ENCODE measurements around the gene TP53BP2.
A peak's percentile ranks its signal among the peaks of the same experiment; 100 is the strongest.

Gene TP53BP2

GRCh38 chr1:223783676-223784075 lies 62.1 kb downstream of the TP53BP2 start:
- TF ChIP-seq, protein P1, sequence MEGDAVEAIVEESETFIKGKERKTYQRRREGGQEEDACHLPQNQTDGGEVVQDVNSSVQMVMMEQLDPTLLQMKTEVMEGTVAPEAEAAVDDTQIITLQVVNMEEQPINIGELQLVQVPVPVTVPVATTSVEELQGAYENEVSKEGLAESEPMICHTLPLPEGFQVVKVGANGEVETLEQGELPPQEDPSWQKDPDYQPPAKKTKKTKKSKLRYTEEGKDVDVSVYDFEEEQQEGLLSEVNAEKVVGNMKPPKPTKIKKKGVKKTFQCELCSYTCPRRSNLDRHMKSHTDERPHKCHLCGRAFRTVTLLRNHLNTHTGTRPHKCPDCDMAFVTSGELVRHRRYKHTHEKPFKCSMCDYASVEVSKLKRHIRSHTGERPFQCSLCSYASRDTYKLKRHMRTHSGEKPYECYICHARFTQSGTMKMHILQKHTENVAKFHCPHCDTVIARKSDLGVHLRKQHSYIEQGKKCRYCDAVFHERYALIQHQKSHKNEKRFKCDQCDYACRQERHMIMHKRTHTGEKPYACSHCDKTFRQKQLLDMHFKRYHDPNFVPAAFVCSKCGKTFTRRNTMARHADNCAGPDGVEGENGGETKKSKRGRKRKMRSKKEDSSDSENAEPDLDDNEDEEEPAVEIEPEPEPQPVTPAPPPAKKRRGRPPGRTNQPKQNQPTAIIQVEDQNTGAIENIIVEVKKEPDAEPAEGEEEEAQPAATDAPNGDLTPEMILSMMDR (IDR thresholded peaks at IDR 0.05; ENCODE audit: insufficient read depth, low read depth, low read length, missing control alignments), result no peak
- H3K4me3 ChIP-seq (ENCODE audit: low read length), result no peak overlapping the region
- DNase-seq (ENCODE audit: low read depth), result no peak

GRCh38 chr1:223780949-223781348 lies 64.8 kb downstream of the TP53BP2 start:
- DNase-seq (ENCODE audit: low read depth), result no peak
- no peak overlapping the region for H3K4me3 ChIP-seq (ENCODE audit: low read length)
- TF ChIP-seq, protein P1 (IDR thresholded peaks at IDR 0.05; ENCODE audit: insufficient read depth, low read depth, low read length, missing control alignments), result no peak

DNA sequence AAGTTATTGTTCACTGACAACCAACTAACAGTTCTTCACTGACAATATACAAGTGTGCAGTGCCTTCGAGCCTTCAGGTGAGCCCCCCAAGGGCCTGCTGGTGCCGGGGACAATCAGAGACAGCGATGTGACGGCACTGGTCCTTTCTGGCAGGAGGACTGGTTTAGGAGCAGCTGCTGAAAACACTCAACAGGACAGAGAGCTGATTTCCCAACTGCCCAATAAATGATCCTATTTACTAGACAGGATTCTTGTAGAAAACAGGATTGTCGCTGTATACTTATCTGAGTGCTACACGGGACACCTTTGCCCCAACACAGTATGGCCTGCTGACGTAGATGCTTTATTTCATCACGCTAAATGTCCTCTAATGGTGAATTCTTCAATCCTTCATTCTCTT lies 65.4 kb downstream of the TP53BP2 start:
- TF ChIP-seq, protein P1 (IDR thresholded peaks at IDR 0.05; ENCODE audit: insufficient read depth, low read depth, low read length, missing control alignments), result no peak

DNA sequence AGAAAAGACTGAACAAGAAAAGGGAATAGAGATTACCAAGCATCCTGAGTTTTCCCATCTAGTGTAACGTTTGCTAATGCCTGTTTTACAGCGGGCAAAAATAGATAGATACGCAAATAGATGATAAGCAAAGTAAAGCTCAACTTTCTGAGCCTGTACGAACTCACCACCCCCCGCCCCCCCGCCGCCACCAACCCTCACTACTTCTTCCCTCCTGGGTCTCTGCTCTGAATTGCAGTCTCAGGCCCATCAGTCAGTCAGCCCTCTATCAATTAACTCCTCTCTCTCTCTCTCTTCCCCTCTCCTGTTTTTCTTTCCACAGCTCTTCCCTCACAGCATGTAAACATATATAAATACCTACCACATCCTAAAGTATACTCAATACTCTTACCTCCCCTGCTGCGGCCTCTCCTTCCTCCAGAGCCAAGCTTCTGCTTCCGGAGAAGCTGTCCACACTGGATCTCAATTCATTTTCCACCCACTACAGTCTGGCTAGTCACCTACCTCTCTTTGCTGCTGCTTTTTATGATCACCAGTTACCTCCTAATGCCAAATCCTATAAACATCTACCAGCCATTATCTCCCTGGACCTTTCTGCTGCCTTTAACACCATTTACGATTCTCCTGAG lies 68.8 kb downstream of the TP53BP2 start:
- TF ChIP-seq, protein P1 (IDR thresholded peaks at IDR 0.05; ENCODE audit: insufficient read depth, low read depth, low read length, missing control alignments), result no peak
- no peak for DNase-seq (ENCODE audit: low read depth)
- no peak overlapping the region for H3K4me3 ChIP-seq (ENCODE audit: low read length)

More for the DNA sequence above, 65.4 kb downstream of the TP53BP2 start:
- DNase-seq (ENCODE audit: low read depth), result no peak
- no peak overlapping the region for H3K4me3 ChIP-seq (ENCODE audit: low read length)

DNA sequence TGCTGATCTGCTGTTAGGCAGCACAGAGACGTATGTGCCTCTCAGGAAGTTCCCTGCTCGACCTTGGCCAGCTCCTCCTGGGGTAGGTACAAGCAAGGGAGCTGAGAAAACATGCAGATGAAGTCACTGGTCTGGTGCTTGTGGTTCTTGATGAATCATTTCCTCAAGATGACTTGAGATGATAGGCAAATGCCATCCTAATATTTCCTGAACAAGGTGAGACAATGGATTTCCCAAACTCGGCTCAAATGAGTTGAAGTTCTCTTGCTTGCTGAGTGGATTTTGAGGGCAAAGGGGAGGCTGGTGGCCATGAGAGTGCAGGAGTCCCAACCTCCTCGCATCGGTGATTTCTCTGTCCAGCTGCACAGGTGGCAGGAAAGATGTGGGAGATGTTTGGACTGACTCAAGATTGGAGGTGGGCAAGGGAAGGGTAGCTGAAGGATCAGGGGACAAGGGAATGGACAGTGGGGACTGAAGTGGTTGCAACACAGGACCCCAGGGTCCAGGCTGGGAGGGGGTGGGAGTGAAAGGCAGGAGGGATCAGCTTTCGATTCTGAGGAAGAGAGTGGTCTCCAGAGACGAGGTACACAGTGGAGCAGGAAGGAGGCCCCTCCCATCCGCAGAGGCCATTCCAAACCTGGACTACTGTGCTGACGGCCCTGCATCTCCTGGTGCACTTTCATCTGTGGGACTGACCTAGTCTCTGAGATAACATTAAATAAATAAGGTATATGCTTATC lies 69.5 kb downstream of the TP53BP2 start:
- peak; percentile 95 for DNase-seq (ENCODE audit: low read depth)
- TF ChIP-seq, protein P1 (IDR thresholded peaks at IDR 0.05; ENCODE audit: insufficient read depth, low read depth, low read length, missing control alignments), result no peak
- no peak overlapping the region for H3K4me3 ChIP-seq (ENCODE audit: low read length)

- DNase-seq (ENCODE audit: low read depth), result no peak
- TF ChIP-seq, protein P1 (IDR thresholded peaks at IDR 0.05; ENCODE audit: insufficient read depth, low read depth, low read length, missing control alignments), result no peak
- no peak overlapping the region for H3K4me3 ChIP-seq (ENCODE audit: low read length)
Measured at GRCh38 chr1:223775711-223776074, 70.1 kb downstream of the TP53BP2 start.
